Natural killer cell treated with Interleukin-12 subunit alpha and Interleukin-12 subunit beta and Interleukin-15 and Interleukin-18, amount 100 ng/mL, for 72 hours (primary cell): Measurements from ENCODE around the gene CYP27A1. TPM values are rescaled to one million over a fixed set of nuclear protein-coding genes. Genes with fewer than 3 reads are reported as not detected.
A peak's percentile ranks its signal among the peaks of the same experiment; 100 is the strongest.

Source experiments
- ATAC-seq, 2 donors: fragments of 150-1000 bp; cut with Tn5 transposase in 1 of 2; sonication (Bioruptor Pico), chemical (Tn5 transposase) in 1 of 2; 2 replicates each; pipeline ENCODE4 v1.10.0; 2021
- DNase-seq: peaks from one replicate; pipeline ENCODE4 v3.0.0; 2022; ENCODE audit warnings: low spot score
- H3K27ac Mint-ChIP-seq, 2 donors: 1 replicate in 1 of 2; 2 replicates in 1 of 2; pipeline ENCODE4 v1.8.0; 2022; ENCODE audit warnings: mixed read lengths in 2 of 2, mild to moderate bottlenecking in 1 of 2, moderate library complexity in 1 of 2
- H3K27me3 Mint-ChIP-seq, 2 donors: 1 replicate in 1 of 2; 2 replicates in 1 of 2; pipeline ENCODE4 v1.8.0; 2022; ENCODE audit warnings: mixed read lengths in 2 of 2
- H3K36me3 Mint-ChIP-seq: one replicate; pipeline ENCODE4 v1.8.0; 2022; ENCODE audit warnings: mixed read lengths
- H3K4me1 Mint-ChIP-seq, 2 donors: 1 replicate in 1 of 2; 2 replicates in 1 of 2; pipeline ENCODE4 v1.8.0; 2022; ENCODE audit warnings: low read depth in 2 of 2, mixed read lengths in 2 of 2, mild to moderate bottlenecking in 1 of 2
- H3K4me3 Mint-ChIP-seq: one replicate; pipeline ENCODE4 v1.8.0; 2022; ENCODE audit warnings: mixed read lengths
- H3K9me3 Mint-ChIP-seq: 2 replicates; pipeline ENCODE4 v1.8.0; 2022; ENCODE audit warnings: mixed read lengths
- total RNA-seq, 2 donors: library from RNA; stranded (reverse); gene quantifications; one replicate each; pipeline ENCODE4 v1.2.3, GENCODE V29; 2022

Gene CYP27A1
- total RNA-seq, 2 donors from 2014 or later, result 0.24 TPM; not detected in 1

- no peaks in the 10 kb centered on the region for H3K4me1 Mint-ChIP-seq
- H3K36me3 Mint-ChIP-seq, result no peaks in the 10 kb centered on the region
- peaks cover 14 to 27% of the 10 kb centered on the region in 2 donors for H3K27me3 Mint-ChIP-seq
- no peak overlapping the region for H3K27ac Mint-ChIP-seq
- no peak overlapping the region for H3K4me3 Mint-ChIP-seq
- DNase-seq (no peak), ATAC-seq (no peak)
- H3K9me3 Mint-ChIP-seq, result no peaks in the 10 kb centered on the region
Measured at GRCh38 chr2:218822622-218823021, 40.7 kb downstream of the CYP27A1 start.

- no peak overlapping the region for H3K27ac Mint-ChIP-seq
- H3K4me1 Mint-ChIP-seq, result no peaks in the 10 kb centered on the region
- DNase-seq (no peak), ATAC-seq (no peak)
- peaks cover 12 to 20% of the 10 kb centered on the region in 2 donors for H3K27me3 Mint-ChIP-seq
- no peak overlapping the region for H3K4me3 Mint-ChIP-seq
- no peaks in the 10 kb centered on the region for H3K36me3 Mint-ChIP-seq
- H3K9me3 Mint-ChIP-seq, result no peaks in the 10 kb centered on the region
Measured at GRCh38 chr2:218823196-218823855, 41.4 kb downstream of the CYP27A1 start.

GRCh38 chr2:218824004-218824403 is 42.1 kb downstream of the CYP27A1 start:
- no peak overlapping the region for H3K4me3 Mint-ChIP-seq
- no peaks in the 10 kb centered on the region for H3K36me3 Mint-ChIP-seq
- H3K27ac Mint-ChIP-seq, result no peak overlapping the region
- DNase-seq (no peak), ATAC-seq (no peak)
- H3K4me1 Mint-ChIP-seq, result no peaks in the 10 kb centered on the region
- peaks cover 12 to 17% of the 10 kb centered on the region in 2 donors for H3K27me3 Mint-ChIP-seq
- H3K9me3 Mint-ChIP-seq, result no peaks in the 10 kb centered on the region

GRCh38 chr2:218826791-218827190 is 44.8 kb downstream of the CYP27A1 start:
- no peak for ATAC-seq
- Mint-ChIP-seq H3K9me3 (no peaks in the 10 kb centered on the region), H3K27me3 (peaks cover 12 to 19% of the 10 kb centered on the region in 2 donors), H3K36me3 (no peaks in the 10 kb centered on the region), H3K27ac (no peak overlapping the region), H3K4me1 (no peaks in the 10 kb centered on the region), H3K4me3 (no peak overlapping the region)
- no peak for DNase-seq

GRCh38 chr2:218827701-218828476 is 45.9 kb downstream of the CYP27A1 start:
- DNase-seq (no peak), ATAC-seq (peak in 1 of 2 donors; percentile 11)
- H3K36me3 Mint-ChIP-seq, result no peaks in the 10 kb centered on the region
- peaks cover 18 to 29% of the 10 kb centered on the region in 2 donors for H3K27me3 Mint-ChIP-seq
- H3K4me1 Mint-ChIP-seq, result no peaks in the 10 kb centered on the region
- no peak overlapping the region for H3K4me3 Mint-ChIP-seq
- no peak overlapping the region for H3K27ac Mint-ChIP-seq
- H3K9me3 Mint-ChIP-seq, result no peaks in the 10 kb centered on the region

- Mint-ChIP-seq H3K4me1 (no peaks in the 10 kb centered on the region), H3K27me3 (peaks cover 23 to 35% of the 10 kb centered on the region in 2 donors)
Measured at GRCh38 chr2:218828477-218828778, 46.5 kb downstream of the CYP27A1 start.

GRCh38 chr2:218829868-218830451 is 48.0 kb downstream of the CYP27A1 start:
- Mint-ChIP-seq H3K4me1 (no peaks in the 10 kb centered on the region), H3K9me3 (no peaks in the 10 kb centered on the region), H3K27ac (no peak overlapping the region), H3K27me3 (peaks cover 25 to 37% of the 10 kb centered on the region in 2 donors), H3K4me3 (no peak overlapping the region), H3K36me3 (no peaks in the 10 kb centered on the region)
- DNase-seq (no peak), ATAC-seq (no peak)

More at GRCh38 chr2:218828477-218828778, 46.5 kb downstream of the CYP27A1 start:
- Mint-ChIP-seq H3K27ac (no peak overlapping the region), H3K4me3 (no peak overlapping the region), H3K36me3 (no peaks in the 10 kb centered on the region), H3K9me3 (no peaks in the 10 kb centered on the region)
- DNase-seq (no peak), ATAC-seq (peak in 1 of 2 donors; percentile 28)

GRCh38 chr2:218830526-218831306 is 48.8 kb downstream of the CYP27A1 start:
- DNase-seq, result no peak
- peaks cover 25 to 37% of the 10 kb centered on the region in 2 donors for H3K27me3 Mint-ChIP-seq
- H3K4me1 Mint-ChIP-seq, result no peaks in the 10 kb centered on the region
- H3K27ac Mint-ChIP-seq, result no peak overlapping the region
- H3K4me3 Mint-ChIP-seq, result no peak overlapping the region
- no peak for ATAC-seq
- H3K36me3 Mint-ChIP-seq, result no peaks in the 10 kb centered on the region
- no peaks in the 10 kb centered on the region for H3K9me3 Mint-ChIP-seq

GRCh38 chr2:218831378-218831990 is 49.5 kb downstream of the CYP27A1 start, which contains the start of gene PRKAG3:
PRKAG3 (minus strand) TSS chr2:218831803.
- ATAC-seq (no peak), DNase-seq (no peak)
- no peak within 1 kb of the TSS for H3K27ac Mint-ChIP-seq
- no peak within 1 kb of the TSS for H3K4me3 Mint-ChIP-seq
- H3K9me3 Mint-ChIP-seq, result no peaks in the 10 kb centered on the region
- no peaks in the 10 kb centered on the region for H3K4me1 Mint-ChIP-seq
- no peaks in the 10 kb centered on the region for H3K36me3 Mint-ChIP-seq
- peaks cover 23 to 36% of the 10 kb centered on the region in 2 donors for H3K27me3 Mint-ChIP-seq

GRCh38 chr2:218832081-218832480 is 50.1 kb downstream of the CYP27A1 start:
- Mint-ChIP-seq H3K4me1 (no peaks in the 10 kb centered on the region), H3K4me3 (no peak overlapping the region), H3K36me3 (no peaks in the 10 kb centered on the region), H3K9me3 (no peaks in the 10 kb centered on the region), H3K27me3 (peaks cover 23 to 37% of the 10 kb centered on the region in 2 donors), H3K27ac (no peak overlapping the region)
- no peak for ATAC-seq
- no peak for DNase-seq

GRCh38 chr2:218832520-218832919 is 50.6 kb downstream of the CYP27A1 start:
- Mint-ChIP-seq H3K4me3 (no peak overlapping the region), H3K9me3 (no peaks in the 10 kb centered on the region), H3K36me3 (no peaks in the 10 kb centered on the region), H3K27ac (no peak overlapping the region), H3K4me1 (no peaks in the 10 kb centered on the region), H3K27me3 (peaks cover 27 to 41% of the 10 kb centered on the region in 2 donors)
- DNase-seq (no peak), ATAC-seq (no peak)

- no peaks in the 10 kb centered on the region for H3K36me3 Mint-ChIP-seq
- DNase-seq (no peak), ATAC-seq (no peak)
- H3K9me3 Mint-ChIP-seq, result no peaks in the 10 kb centered on the region
- H3K27ac Mint-ChIP-seq, result no peak overlapping the region
- peaks cover 32 to 47% of the 10 kb centered on the region in 2 donors for H3K27me3 Mint-ChIP-seq
- no peaks in the 10 kb centered on the region for H3K4me1 Mint-ChIP-seq
- H3K4me3 Mint-ChIP-seq, result no peak overlapping the region
Measured at GRCh38 chr2:218833023-218833609, 51.2 kb downstream of the CYP27A1 start.

GRCh38 chr2:218834685-218835084 is 52.7 kb downstream of the CYP27A1 start:
- ATAC-seq (no peak), DNase-seq (no peak)
- H3K36me3 Mint-ChIP-seq, result no peaks in the 10 kb centered on the region
- H3K9me3 Mint-ChIP-seq, result no peaks in the 10 kb centered on the region
- no peaks in the 10 kb centered on the region for H3K4me1 Mint-ChIP-seq
- no peak overlapping the region for H3K27ac Mint-ChIP-seq
- no peak overlapping the region for H3K4me3 Mint-ChIP-seq
- peaks cover 39 to 60% of the 10 kb centered on the region in 2 donors for H3K27me3 Mint-ChIP-seq
